ENCODE measurements around the gene EYS.

The EYS gene

GRCh38 chr6:63674635-63675034 lies 2032.4 kb downstream of the EYS start:
- TF ChIP-seq EZH2phosphoT487 (IDR thresholded peaks at IDR 0.05; ENCODE audit: borderline replicate concordance) (no peak), CTCF (conservative IDR thresholded peaks at IDR 0.05; ENCODE audit: low read length) (no peak)
- H3K4me2 ChIP-seq (ENCODE audit: low read depth, low read length, poor library complexity, severe bottlenecking), result no peak overlapping the region
- H3K27me3 ChIP-seq (ENCODE audit: insufficient read depth, low read length, poor library complexity, severe bottlenecking), result no peaks in the 10 kb centered on the region
- no peak overlapping the region for H3K4me3 ChIP-seq (ENCODE audit: low read length, poor library complexity, severe bottlenecking)
- no peaks in the 10 kb centered on the region for H3K9me2 ChIP-seq (replicated peaks; ENCODE audit: low read depth, low read length)
- H3K9ac ChIP-seq (ENCODE audit: low read depth, low read length, poor library complexity, severe bottlenecking), result no peak overlapping the region
- no peak overlapping the region for H2AFZ ChIP-seq (ENCODE audit: low read length)
- peaks cover 23% of the 10 kb centered on the region; the same call in 1 of the 2 replicates for H3K36me3 ChIP-seq (ENCODE audit: insufficient read depth, low read length)
- H3K79me2 ChIP-seq (ENCODE audit: insufficient read depth, low read length), result peaks cover 92% of the 10 kb centered on the region
- H3F3A ChIP-seq (ENCODE audit: low read depth), result no peaks in the 10 kb centered on the region
- H3K9me3 ChIP-seq (ENCODE audit: insufficient read depth, low read depth, low read length), result no peaks in the 10 kb centered on the region
- H3K4me1 ChIP-seq (ENCODE audit: insufficient read depth, low read length, poor library complexity, severe bottlenecking), result no peaks in the 10 kb centered on the region
- H4K20me1 ChIP-seq (ENCODE audit: insufficient read depth, low read length, poor library complexity, severe bottlenecking), result peaks cover 74% of the 10 kb centered on the region

- peaks cover 16% of the 10 kb centered on the region; the same call in 1 of the 2 replicates for H3K36me3 ChIP-seq (ENCODE audit: insufficient read depth, low read length)
- H3K79me2 ChIP-seq (ENCODE audit: insufficient read depth, low read length), result peaks cover 92% of the 10 kb centered on the region
- H3K9me3 ChIP-seq (ENCODE audit: insufficient read depth, low read depth, low read length), result no peaks in the 10 kb centered on the region
- no peaks in the 10 kb centered on the region for H3K27me3 ChIP-seq (ENCODE audit: insufficient read depth, low read length, poor library complexity, severe bottlenecking)
- no peaks in the 10 kb centered on the region for H3F3A ChIP-seq (ENCODE audit: low read depth)
- TF ChIP-seq CTCF (conservative IDR thresholded peaks at IDR 0.05; ENCODE audit: low read length), result no peak
- no peak for TF ChIP-seq EZH2phosphoT487 (IDR thresholded peaks at IDR 0.05; ENCODE audit: borderline replicate concordance)
- peaks cover 74% of the 10 kb centered on the region for H4K20me1 ChIP-seq (ENCODE audit: insufficient read depth, low read length, poor library complexity, severe bottlenecking)
- no peaks in the 10 kb centered on the region for H3K9me2 ChIP-seq (replicated peaks; ENCODE audit: low read depth, low read length)
- H3K4me2 ChIP-seq (ENCODE audit: low read depth, low read length, poor library complexity, severe bottlenecking), result no peak overlapping the region
- no peak overlapping the region for H3K4me3 ChIP-seq (ENCODE audit: low read length, poor library complexity, severe bottlenecking)
- H3K4me1 ChIP-seq (ENCODE audit: insufficient read depth, low read length, poor library complexity, severe bottlenecking), result no peaks in the 10 kb centered on the region
- H2AFZ ChIP-seq (ENCODE audit: low read length), result no peak overlapping the region
- H3K9ac ChIP-seq (ENCODE audit: low read depth, low read length, poor library complexity, severe bottlenecking), result no peak overlapping the region
Observed at GRCh38 chr6:63673692-63674091, 2033.3 kb downstream of the EYS start.

GRCh38 chr6:63672582-63673129 lies 2034.4 kb downstream of the EYS start:
- Histone ChIP-seq H3K4me2 (ENCODE audit: low read depth, low read length, poor library complexity, severe bottlenecking) (no peak overlapping the region), H3K9ac (ENCODE audit: low read depth, low read length, poor library complexity, severe bottlenecking) (no peak overlapping the region), H3F3A (ENCODE audit: low read depth) (no peaks in the 10 kb centered on the region), H3K9me2 (replicated peaks; ENCODE audit: low read depth, low read length) (no peaks in the 10 kb centered on the region), H3K4me1 (ENCODE audit: insufficient read depth, low read length, poor library complexity, severe bottlenecking) (no peaks in the 10 kb centered on the region), H4K20me1 (ENCODE audit: insufficient read depth, low read length, poor library complexity, severe bottlenecking) (peaks cover 81% of the 10 kb centered on the region), H3K79me2 (ENCODE audit: insufficient read depth, low read length) (peaks cover 95% of the 10 kb centered on the region), H3K9me3 (ENCODE audit: insufficient read depth, low read depth, low read length) (no peaks in the 10 kb centered on the region), H3K4me3 (ENCODE audit: low read length, poor library complexity, severe bottlenecking) (no peak overlapping the region), H2AFZ (ENCODE audit: low read length) (no peak overlapping the region), H3K36me3 (ENCODE audit: insufficient read depth, low read length) (peaks cover 16% of the 10 kb centered on the region; the same call in 1 of the 2 replicates), H3K27me3 (ENCODE audit: insufficient read depth, low read length, poor library complexity, severe bottlenecking) (no peaks in the 10 kb centered on the region)
- no peak for TF ChIP-seq EZH2phosphoT487 (IDR thresholded peaks at IDR 0.05; ENCODE audit: borderline replicate concordance)
- no peak for TF ChIP-seq CTCF (conservative IDR thresholded peaks at IDR 0.05; ENCODE audit: low read length)

All from Loucy (cell line).